ENCODE results near the gene FBXL20.

Gene FBXL20

GRCh38 chr17:39225308-39225958 is 176.0 kb downstream of the FBXL20 start, which contains the start of gene STAC2:
TSS of gene STAC2 (minus strand) at chr17:39225945. CDS start at chr17:39225502, 443 bp downstream.
- ATAC-seq = peak; percentile 50
- no peak for TF ChIP-seq TSHZ2 (CRISPR knock-in tag; IDR thresholded peaks at IDR 0.05)
- TF ChIP-seq ARNTL (CRISPR knock-in tag; IDR thresholded peaks at IDR 0.05; ENCODE audit: borderline replicate concordance, low read depth) = no peak
- no peak for TF ChIP-seq ZFP3 (CRISPR knock-in tag; IDR thresholded peaks at IDR 0.05)
- no peak for TF ChIP-seq ZNF8 (CRISPR knock-in tag; IDR thresholded peaks at IDR 0.05)
- no peak for TF ChIP-seq PATZ1 (CRISPR knock-in tag; IDR thresholded peaks at IDR 0.05; ENCODE audit: borderline replicate concordance)
- TF ChIP-seq ISL1 (CRISPR knock-in tag; IDR thresholded peaks at IDR 0.05) = no peak
- TF ChIP-seq CSRNP3 (CRISPR knock-in tag; IDR thresholded peaks at IDR 0.05) = no peak
- TF ChIP-seq OSR1 (CRISPR knock-in tag; IDR thresholded peaks at IDR 0.05) = no peak
- no peak for TF ChIP-seq GLIS3 (CRISPR knock-in tag; IDR thresholded peaks at IDR 0.05)
- no peak for TF ChIP-seq ZNF565 (CRISPR knock-in tag; conservative IDR thresholded peaks at IDR 0.05; ENCODE audit: low read depth)
- no peak for TF ChIP-seq PPARA (CRISPR knock-in tag; IDR thresholded peaks at IDR 0.05; ENCODE audit: borderline replicate concordance)

- peak; percentile 10; the same call in 1 of the 3 replicates for ATAC-seq
- no peak for TF ChIP-seq ZNF70 (CRISPR knock-in tag; IDR thresholded peaks at IDR 0.05)
- TF ChIP-seq ZFP30 (CRISPR knock-in tag; IDR thresholded peaks at IDR 0.05) = no peak
- TF ChIP-seq ARNTL (CRISPR knock-in tag; IDR thresholded peaks at IDR 0.05; ENCODE audit: borderline replicate concordance, low read depth) = no peak
- no peak for TF ChIP-seq TOX (CRISPR knock-in tag; IDR thresholded peaks at IDR 0.05; ENCODE audit: borderline replicate concordance)
- no peak for TF ChIP-seq PPARA (CRISPR knock-in tag; IDR thresholded peaks at IDR 0.05; ENCODE audit: borderline replicate concordance)
- no peak for TF ChIP-seq ZFP3 (CRISPR knock-in tag; IDR thresholded peaks at IDR 0.05)
- no peak for TF ChIP-seq ZC3H10 (CRISPR knock-in tag; IDR thresholded peaks at IDR 0.05)
- TF ChIP-seq BACH2 (CRISPR knock-in tag; IDR thresholded peaks at IDR 0.05; ENCODE audit: borderline replicate concordance) = no peak
- no peak for TF ChIP-seq TCF4 (CRISPR knock-in tag; IDR thresholded peaks at IDR 0.05; ENCODE audit: borderline replicate concordance)
- TF ChIP-seq GLIS3 (CRISPR knock-in tag; IDR thresholded peaks at IDR 0.05) = no peak
- no peak for TF ChIP-seq OSR1 (CRISPR knock-in tag; IDR thresholded peaks at IDR 0.05)
- TF ChIP-seq ZNF8 (CRISPR knock-in tag; IDR thresholded peaks at IDR 0.05) = no peak
- no peak for TF ChIP-seq CSDC2 (CRISPR knock-in tag; IDR thresholded peaks at IDR 0.05)
- TF ChIP-seq CSRNP3 (CRISPR knock-in tag; IDR thresholded peaks at IDR 0.05) = no peak
- no peak for TF ChIP-seq RARB (CRISPR knock-in tag; IDR thresholded peaks at IDR 0.05)
These were observed 176.6 kb downstream of the FBXL20 start for GRCh38 chr17:39224778-39225307.

GRCh38 chr17:39223907-39224777 is 177.3 kb downstream of the FBXL20 start:
- ATAC-seq = no peak
- TF ChIP-seq ZC3H10 (CRISPR knock-in tag; IDR thresholded peaks at IDR 0.05) = no peak
- no peak for TF ChIP-seq PATZ1 (CRISPR knock-in tag; IDR thresholded peaks at IDR 0.05; ENCODE audit: borderline replicate concordance)
- TF ChIP-seq ZNF70 (CRISPR knock-in tag; IDR thresholded peaks at IDR 0.05) = no peak
- TF ChIP-seq ISL1 (CRISPR knock-in tag; IDR thresholded peaks at IDR 0.05) = no peak
- no peak for TF ChIP-seq ARNTL (CRISPR knock-in tag; IDR thresholded peaks at IDR 0.05; ENCODE audit: borderline replicate concordance, low read depth)
- no peak for TF ChIP-seq ZFP30 (CRISPR knock-in tag; IDR thresholded peaks at IDR 0.05)
- TF ChIP-seq PPARA (CRISPR knock-in tag; IDR thresholded peaks at IDR 0.05; ENCODE audit: borderline replicate concordance) = no peak
- no peak for TF ChIP-seq CSRNP3 (CRISPR knock-in tag; IDR thresholded peaks at IDR 0.05)
- TF ChIP-seq ESRRG (CRISPR knock-in tag; IDR thresholded peaks at IDR 0.05) = no peak
